ACC112 (cell line): ENCODE results near the gene SLC17A3.

Experiments
- H2AFZ ChIP-seq: fragments of 200-600 bp; sonication (generic); one replicate; pipeline ENCODE4 v1.6.0; 2017; ENCODE audit warnings: antibody characterized with exemption, low read length; ENCODE audit not compliant: unreplicated experiment
- H3K27ac ChIP-seq: fragments of 200-600 bp; sonication (generic); 2 replicates; pipeline ENCODE4 v1.5.1; 2014; ENCODE audit warnings: low read depth, mild to moderate bottlenecking, antibody characterized with exemption, low read length, moderate library complexity
- H3K27me3 ChIP-seq: fragments of 200-600 bp; sonication (generic); 2 replicates; pipeline ENCODE4 v1.6.1; 2014; ENCODE audit warnings: mild to moderate bottlenecking, antibody characterized with exemption, low read length, moderate library complexity, mixed read lengths; ENCODE audit not compliant: insufficient read depth
- H3K36me3 ChIP-seq: fragments of 200-600 bp; sonication (generic); 2 replicates; pipeline ENCODE4 v1.6.1; 2016; ENCODE audit warnings: mild to moderate bottlenecking, antibody characterized with exemption, low read length, moderate library complexity, mixed read lengths; ENCODE audit not compliant: insufficient read depth
- H3K4me1 ChIP-seq: fragments of 200-600 bp; sonication (generic); one replicate; pipeline ENCODE4 v1.6.1; 2016; ENCODE audit warnings: low read length, mixed read lengths; ENCODE audit not compliant: insufficient read depth, unreplicated experiment, control insufficient read depth
- H3K4me3 ChIP-seq: fragments of 200-600 bp; sonication (generic); 2 replicates; pipeline ENCODE4 v1.5.1; 2014; ENCODE audit warnings: mild to moderate bottlenecking, low read depth, low read length
- H3K79me2 ChIP-seq: fragments of 200-600 bp; sonication (generic); one replicate; pipeline ENCODE4 v1.6.0; 2016; ENCODE audit warnings: low read length; ENCODE audit not compliant: control insufficient read depth, unreplicated experiment, insufficient read depth

SLC17A3 gene

GRCh38 chr6:25835442-25836283 lies 38.4 kb downstream of the SLC17A3 start:
- H3K4me1 ChIP-seq, result no peaks in the 10 kb centered on the region
- H3K27me3 ChIP-seq, result peaks cover 83% of the 10 kb centered on the region
- no peaks in the 10 kb centered on the region for H3K36me3 ChIP-seq
- H3K79me2 ChIP-seq, result no peaks in the 10 kb centered on the region
- H3K4me3 ChIP-seq, result no peak overlapping the region
- no peak overlapping the region for H2AFZ ChIP-seq
- no peak overlapping the region for H3K27ac ChIP-seq

GRCh38 chr6:25834950-25835349 lies 39.1 kb downstream of the SLC17A3 start:
- Histone ChIP-seq H3K36me3 (no peaks in the 10 kb centered on the region), H3K27ac (no peak overlapping the region), H3K27me3 (peaks cover 83% of the 10 kb centered on the region), H3K4me1 (no peaks in the 10 kb centered on the region), H3K79me2 (no peaks in the 10 kb centered on the region), H2AFZ (no peak overlapping the region), H3K4me3 (no peak overlapping the region)

- H3K36me3 ChIP-seq, result no peaks in the 10 kb centered on the region
- no peak overlapping the region for H3K4me3 ChIP-seq
- H3K4me1 ChIP-seq, result no peaks in the 10 kb centered on the region
- no peaks in the 10 kb centered on the region for H3K79me2 ChIP-seq
- no peak overlapping the region for H2AFZ ChIP-seq
- H3K27me3 ChIP-seq, result peaks cover 77% of the 10 kb centered on the region
- H3K27ac ChIP-seq, result no peak overlapping the region
Measured at GRCh38 chr6:25833136-25833535, 40.9 kb downstream of the SLC17A3 start.

- H3K4me3 ChIP-seq, result no peak overlapping the region
- no peak overlapping the region for H2AFZ ChIP-seq
- peaks cover 76% of the 10 kb centered on the region for H3K27me3 ChIP-seq
- H3K36me3 ChIP-seq, result no peaks in the 10 kb centered on the region
- H3K27ac ChIP-seq, result no peak overlapping the region
- no peaks in the 10 kb centered on the region for H3K79me2 ChIP-seq
- H3K4me1 ChIP-seq, result no peaks in the 10 kb centered on the region
Measured at GRCh38 chr6:25832670-25833069, 41.4 kb downstream of the SLC17A3 start.

GRCh38 chr6:25832307-25832662 lies 41.8 kb downstream of the SLC17A3 start:
- no peak overlapping the region for H3K4me3 ChIP-seq
- no peaks in the 10 kb centered on the region for H3K36me3 ChIP-seq
- no peaks in the 10 kb centered on the region for H3K4me1 ChIP-seq
- H2AFZ ChIP-seq, result no peak overlapping the region
- peaks cover 76% of the 10 kb centered on the region for H3K27me3 ChIP-seq
- no peak overlapping the region for H3K27ac ChIP-seq
- H3K79me2 ChIP-seq, result no peaks in the 10 kb centered on the region

- Histone ChIP-seq H3K27me3 (peaks cover 76% of the 10 kb centered on the region), H2AFZ (no peak within 1 kb of the TSS), H3K36me3 (no peaks in the 10 kb centered on the region), H3K27ac (no peak within 1 kb of the TSS), H3K4me3 (no peak within 1 kb of the TSS), H3K4me1 (no peaks in the 10 kb centered on the region), H3K79me2 (no peaks in the 10 kb centered on the region)
Measured at GRCh38 chr6:25831532-25832306, 42.3 kb downstream of the SLC17A3 start, which contains the start of gene SLC17A1. TSS of gene SLC17A1 (minus strand) at chr6:25832052. CDS start at chr6:25830557, 1,495 bp downstream.

GRCh38 chr6:25830458-25830857 lies 43.6 kb downstream of the SLC17A3 start:
- H3K79me2 ChIP-seq, result no peaks in the 10 kb centered on the region
- H3K27me3 ChIP-seq, result peaks cover 77% of the 10 kb centered on the region
- H2AFZ ChIP-seq, result no peak overlapping the region
- no peaks in the 10 kb centered on the region for H3K36me3 ChIP-seq
- H3K4me1 ChIP-seq, result no peaks in the 10 kb centered on the region
- H3K4me3 ChIP-seq, result no peak overlapping the region
- no peak overlapping the region for H3K27ac ChIP-seq

- Histone ChIP-seq H2AFZ (no peak overlapping the region), H3K27me3 (peaks cover 88% of the 10 kb centered on the region), H3K27ac (no peak overlapping the region), H3K36me3 (no peaks in the 10 kb centered on the region), H3K4me3 (no peak overlapping the region), H3K4me1 (no peaks in the 10 kb centered on the region), H3K79me2 (no peaks in the 10 kb centered on the region)
Measured at GRCh38 chr6:25829375-25829774, 44.7 kb downstream of the SLC17A3 start.

GRCh38 chr6:25821341-25821740 lies 52.7 kb downstream of the SLC17A3 start:
- Histone ChIP-seq H2AFZ (no peak overlapping the region), H3K36me3 (no peaks in the 10 kb centered on the region), H3K27me3 (peaks cover 74% of the 10 kb centered on the region), H3K4me1 (no peaks in the 10 kb centered on the region), H3K79me2 (no peaks in the 10 kb centered on the region), H3K4me3 (no peak overlapping the region), H3K27ac (no peak overlapping the region)

GRCh38 chr6:25816252-25816651 lies 57.8 kb downstream of the SLC17A3 start:
- H3K36me3 ChIP-seq, result no peaks in the 10 kb centered on the region
- H3K4me3 ChIP-seq, result no peak overlapping the region
- no peak overlapping the region for H2AFZ ChIP-seq
- H3K27ac ChIP-seq, result no peak overlapping the region
- H3K27me3 ChIP-seq, result peaks cover 61% of the 10 kb centered on the region
- no peaks in the 10 kb centered on the region for H3K79me2 ChIP-seq
- H3K4me1 ChIP-seq, result no peaks in the 10 kb centered on the region

GRCh38 chr6:25815194-25815593 lies 58.8 kb downstream of the SLC17A3 start:
- Histone ChIP-seq H3K4me3 (no peak overlapping the region), H3K4me1 (no peaks in the 10 kb centered on the region), H2AFZ (no peak overlapping the region), H3K27ac (no peak overlapping the region), H3K36me3 (no peaks in the 10 kb centered on the region), H3K79me2 (no peaks in the 10 kb centered on the region), H3K27me3 (peaks cover 69% of the 10 kb centered on the region)
